ENCODE data around the gene RACGAP1.

RACGAP1 gene

DNA sequence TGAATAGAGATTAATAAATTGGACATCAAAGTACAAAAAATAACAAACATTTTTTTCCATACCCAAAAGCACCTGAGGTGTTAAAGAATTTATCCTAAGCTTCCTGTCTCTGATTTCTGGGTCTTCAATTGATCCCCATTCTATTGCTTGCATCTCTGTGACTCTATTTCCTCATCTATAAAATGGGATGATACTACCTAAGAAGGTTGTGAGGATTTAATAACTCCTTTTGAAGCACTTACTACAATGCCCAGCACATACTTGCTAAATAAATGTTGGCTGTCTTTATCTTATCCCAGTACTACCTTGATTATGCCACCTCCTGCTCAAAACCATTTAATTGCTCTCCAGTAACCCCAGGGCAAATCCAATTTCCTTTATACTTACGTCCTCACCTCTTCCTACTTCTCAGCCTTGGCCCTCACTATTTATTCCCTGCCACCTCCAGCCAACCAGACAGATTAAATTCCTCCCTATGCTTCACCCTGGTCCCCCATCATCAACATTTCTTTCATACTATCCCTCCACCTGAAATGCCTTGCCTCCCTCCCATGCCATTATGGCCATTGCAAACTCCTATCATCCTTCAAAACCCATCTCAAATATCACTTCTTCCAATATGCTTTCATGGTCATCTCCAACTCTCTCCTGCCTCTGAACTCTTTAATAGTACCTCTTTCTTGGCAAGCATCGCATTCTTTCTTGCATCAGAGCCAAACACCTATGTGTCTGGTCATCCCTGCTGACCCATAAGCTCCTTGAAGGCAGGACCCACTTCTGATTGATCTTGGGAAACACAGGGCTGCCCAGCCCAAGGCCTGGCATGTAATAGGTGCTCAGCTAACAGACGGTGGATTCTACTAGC is 24.2 kb upstream of the RACGAP1 start:
- no peaks in the 10 kb centered on the region for H3K36me3 ChIP-seq
- H3K27ac ChIP-seq: no peak overlapping the region
- H3K4me3 ChIP-seq (ENCODE audit: low read depth in 1 of 2, low read length in 1 of 2): no peak overlapping the region
- H3K4me1 ChIP-seq (ENCODE audit: control insufficient read depth in 1 of 2, insufficient read depth in 1 of 2, low read depth in 1 of 2, low read length in 1 of 2): peaks cover 34 to 39% of the 10 kb centered on the region in 2 experiments
- H3K9me3 ChIP-seq: no peaks in the 10 kb centered on the region
- H3K27me3 ChIP-seq: no peaks in the 10 kb centered on the region
- TF ChIP-seq, protein P1, sequence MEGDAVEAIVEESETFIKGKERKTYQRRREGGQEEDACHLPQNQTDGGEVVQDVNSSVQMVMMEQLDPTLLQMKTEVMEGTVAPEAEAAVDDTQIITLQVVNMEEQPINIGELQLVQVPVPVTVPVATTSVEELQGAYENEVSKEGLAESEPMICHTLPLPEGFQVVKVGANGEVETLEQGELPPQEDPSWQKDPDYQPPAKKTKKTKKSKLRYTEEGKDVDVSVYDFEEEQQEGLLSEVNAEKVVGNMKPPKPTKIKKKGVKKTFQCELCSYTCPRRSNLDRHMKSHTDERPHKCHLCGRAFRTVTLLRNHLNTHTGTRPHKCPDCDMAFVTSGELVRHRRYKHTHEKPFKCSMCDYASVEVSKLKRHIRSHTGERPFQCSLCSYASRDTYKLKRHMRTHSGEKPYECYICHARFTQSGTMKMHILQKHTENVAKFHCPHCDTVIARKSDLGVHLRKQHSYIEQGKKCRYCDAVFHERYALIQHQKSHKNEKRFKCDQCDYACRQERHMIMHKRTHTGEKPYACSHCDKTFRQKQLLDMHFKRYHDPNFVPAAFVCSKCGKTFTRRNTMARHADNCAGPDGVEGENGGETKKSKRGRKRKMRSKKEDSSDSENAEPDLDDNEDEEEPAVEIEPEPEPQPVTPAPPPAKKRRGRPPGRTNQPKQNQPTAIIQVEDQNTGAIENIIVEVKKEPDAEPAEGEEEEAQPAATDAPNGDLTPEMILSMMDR (IDR thresholded peaks at IDR 0.05): no peak

DNA sequence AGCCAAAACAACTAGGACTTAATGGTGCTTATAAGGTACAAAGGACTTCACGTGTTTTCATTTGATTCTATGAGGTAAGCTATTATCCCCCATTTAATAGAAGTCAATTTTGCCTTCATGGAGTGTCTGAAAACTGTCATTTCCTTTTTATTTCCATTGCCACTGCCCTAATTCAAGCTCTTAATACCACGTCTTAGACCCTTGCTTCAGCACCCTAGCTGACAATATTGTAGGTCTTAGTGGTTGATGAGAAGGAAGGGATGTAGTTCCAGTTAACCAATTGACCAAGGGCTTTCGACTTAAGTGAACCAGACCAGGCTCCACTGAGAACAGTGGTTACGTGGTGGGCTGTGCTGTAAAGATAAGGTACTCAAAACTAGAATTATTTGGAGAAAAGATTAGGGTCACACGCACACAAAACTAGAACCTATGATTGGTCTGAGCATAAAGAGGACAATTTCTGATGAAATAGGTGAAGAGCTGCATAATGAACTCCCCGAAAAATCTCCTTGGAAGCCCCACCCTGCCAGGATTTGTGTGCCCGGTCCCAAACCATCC is 22.5 kb upstream of the RACGAP1 start:
- Histone ChIP-seq H3K36me3 (no peaks in the 10 kb centered on the region), H3K27me3 (no peaks in the 10 kb centered on the region)
- TF ChIP-seq, protein P1 (IDR thresholded peaks at IDR 0.05): no peak

DNA sequence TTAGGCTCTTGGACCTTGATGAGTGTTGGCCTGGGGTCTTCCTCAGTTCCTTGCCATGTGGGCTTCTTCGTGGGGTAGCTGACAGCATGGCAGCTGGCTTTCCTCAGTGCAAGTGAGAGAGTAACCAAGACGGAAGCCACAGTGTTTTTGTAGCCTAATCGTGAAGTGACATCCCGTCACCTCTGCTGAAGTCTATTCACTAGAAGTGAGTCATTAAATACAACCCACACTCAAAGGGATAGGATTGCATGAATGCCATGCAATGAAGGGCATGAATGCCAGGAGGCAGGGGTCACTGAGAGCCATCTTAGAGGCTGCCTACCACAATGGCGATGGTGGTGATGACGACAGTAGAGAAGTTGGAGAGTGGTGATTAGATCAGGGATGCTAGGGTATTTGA is 18.6 kb upstream of the RACGAP1 start:
- H3K27me3 ChIP-seq: no peaks in the 10 kb centered on the region
- H3K4me3 ChIP-seq (ENCODE audit: low read depth in 1 of 2, low read length in 1 of 2): no peak overlapping the region
- TF ChIP-seq, protein P1 (IDR thresholded peaks at IDR 0.05): no peak
- no peak overlapping the region for H3K27ac ChIP-seq
- H3K36me3 ChIP-seq: no peaks in the 10 kb centered on the region
- H3K4me1 ChIP-seq (ENCODE audit: control insufficient read depth in 1 of 2, insufficient read depth in 1 of 2, low read depth in 1 of 2, low read length in 1 of 2): peaks cover 7 to 12% of the 10 kb centered on the region in 2 experiments
- H3K9me3 ChIP-seq: no peaks in the 10 kb centered on the region

More for the DNA sequence above, 22.5 kb upstream of the RACGAP1 start:
- Histone ChIP-seq H3K27ac (no peak overlapping the region), H3K9me3 (no peaks in the 10 kb centered on the region), H3K4me3 (ENCODE audit: low read depth in 1 of 2, low read length in 1 of 2) (no peak overlapping the region), H3K4me1 (ENCODE audit: control insufficient read depth in 1 of 2, insufficient read depth in 1 of 2, low read depth in 1 of 2, low read length in 1 of 2) (peaks cover 34 to 39% of the 10 kb centered on the region in 2 experiments)

DNA sequence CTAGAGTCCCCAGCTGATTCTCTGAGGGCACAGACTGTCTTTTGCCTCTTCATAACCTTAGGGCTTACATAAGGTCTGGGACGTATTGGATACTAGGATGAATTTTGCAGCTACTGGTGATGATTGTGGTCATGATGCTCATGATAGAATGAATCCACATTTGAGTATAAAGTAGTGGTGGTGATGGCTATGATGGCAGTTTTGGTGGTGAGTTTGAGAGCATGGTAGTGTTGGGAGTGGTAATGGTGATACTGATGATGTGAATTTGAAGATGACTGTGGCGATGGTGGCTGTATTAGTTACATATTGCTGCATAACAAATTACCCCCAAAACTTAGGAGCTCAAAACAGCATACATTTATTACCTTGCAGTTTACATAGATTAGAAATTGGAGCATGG is 18.0 kb upstream of the RACGAP1 start:
- Histone ChIP-seq H3K36me3 (no peaks in the 10 kb centered on the region), H3K4me3 (ENCODE audit: low read depth in 1 of 2, low read length in 1 of 2) (no peak overlapping the region), H3K4me1 (ENCODE audit: control insufficient read depth in 1 of 2, insufficient read depth in 1 of 2, low read depth in 1 of 2, low read length in 1 of 2) (peaks cover 10 to 12% of the 10 kb centered on the region in 2 experiments), H3K27ac (no peak overlapping the region), H3K9me3 (no peaks in the 10 kb centered on the region), H3K27me3 (no peaks in the 10 kb centered on the region)
- TF ChIP-seq, protein P1 (IDR thresholded peaks at IDR 0.05): no peak

DNA sequence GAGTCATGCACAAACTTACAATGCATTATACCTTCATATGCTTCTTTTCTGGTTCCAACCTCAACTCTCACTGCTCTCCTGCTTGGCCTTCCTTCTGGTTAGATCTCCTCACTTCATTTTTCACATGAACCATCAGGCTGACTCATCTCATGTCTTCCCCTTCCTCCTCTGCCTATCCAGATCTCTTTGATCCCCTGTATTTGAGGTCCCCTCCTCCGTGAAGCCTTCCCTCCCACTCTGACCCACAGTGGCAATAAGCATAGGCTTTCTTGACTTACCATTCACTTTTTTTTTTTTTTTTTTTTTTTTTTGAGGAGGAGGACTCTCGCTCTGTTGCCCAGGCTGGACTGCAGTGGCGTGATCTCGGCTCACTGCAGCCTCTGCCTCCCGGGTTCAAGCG is 17.4 kb upstream of the RACGAP1 start:
- Histone ChIP-seq H3K4me1 (ENCODE audit: control insufficient read depth in 1 of 2, insufficient read depth in 1 of 2, low read depth in 1 of 2, low read length in 1 of 2) (peaks cover 14 to 16% of the 10 kb centered on the region in 2 experiments), H3K27me3 (no peaks in the 10 kb centered on the region), H3K9me3 (no peaks in the 10 kb centered on the region)

More for the DNA sequence above, 17.4 kb upstream of the RACGAP1 start:
- Histone ChIP-seq H3K4me3 (ENCODE audit: low read depth in 1 of 2, low read length in 1 of 2) (no peak overlapping the region), H3K27ac (no peak overlapping the region), H3K36me3 (no peaks in the 10 kb centered on the region)
- TF ChIP-seq, protein P1 (IDR thresholded peaks at IDR 0.05): no peak

Data from neutrophil (primary cell).